HEK293 (cell line): ENCODE data around the gene MEGF8.
A peak's percentile ranks its signal among the peaks of the same experiment; 100 is the strongest.

Experiments
- HIC1 ChIP-seq: fragments of 450-650 bp; formaldehyde crosslinking; IDR thresholded peaks from 2 replicates; pipeline ENCODE4 v1.5.1; 2016; ENCODE audit warnings: missing biosample characterization, missing genetic modification characterization
- KLF1 ChIP-seq: fragments of 450-650 bp; formaldehyde crosslinking; IDR thresholded peaks from 2 replicates; pipeline ENCODE4 v1.5.1; 2016; ENCODE audit warnings: missing biosample characterization, missing genetic modification characterization
- KLF9 ChIP-seq: fragments of 450-650 bp; formaldehyde crosslinking; IDR thresholded peaks from 2 replicates; pipeline ENCODE4 v1.5.1; 2016; ENCODE audit warnings: missing biosample characterization, missing genetic modification characterization, low read depth
- MYNN ChIP-seq: fragments of 450-650 bp; formaldehyde crosslinking; IDR thresholded peaks from 2 replicates; pipeline ENCODE4 v1.5.1; 2016; ENCODE audit warnings: missing biosample characterization, missing genetic modification characterization, borderline replicate concordance
- MZF1 ChIP-seq: fragments of 450-650 bp; formaldehyde crosslinking; IDR thresholded peaks from 2 replicates; pipeline ENCODE4 v1.5.1; 2017; ENCODE audit warnings: missing biosample characterization, missing genetic modification characterization, borderline replicate concordance
- PBX3 ChIP-seq: sonication (generic); formaldehyde crosslinking; IDR thresholded peaks from 2 replicates; pipeline ENCODE4 v1.8.1; 2022; ENCODE audit warnings: mild to moderate bottlenecking, moderate library complexity, missing genetic modification reagents
- REST ChIP-seq: fragments of 450-650 bp; formaldehyde crosslinking; IDR thresholded peaks from 2 replicates; pipeline ENCODE4 v1.5.1; 2016; ENCODE audit warnings: missing biosample characterization, missing genetic modification characterization
- SP7 ChIP-seq: fragments of 450-650 bp; formaldehyde crosslinking; IDR thresholded peaks from 2 replicates; pipeline ENCODE4 v1.5.1; 2016; ENCODE audit warnings: missing biosample characterization, missing genetic modification characterization
- ZBTB20 ChIP-seq: fragments of 450-650 bp; formaldehyde crosslinking; IDR thresholded peaks from 2 replicates; pipeline ENCODE4 v1.5.1; 2016; ENCODE audit warnings: missing biosample characterization, missing genetic modification characterization
- ZIC2 ChIP-seq: fragments of 450-650 bp; formaldehyde crosslinking; IDR thresholded peaks from 2 replicates; pipeline ENCODE4 v1.5.1; 2016; ENCODE audit warnings: missing biosample characterization, missing genetic modification characterization
- ZNF16 ChIP-seq: fragments of 450-650 bp; formaldehyde crosslinking; IDR thresholded peaks from 2 replicates; pipeline ENCODE4 v1.5.1; 2016; ENCODE audit warnings: low read depth, missing biosample characterization, missing genetic modification characterization
- ZNF221 ChIP-seq: fragments of 450-650 bp; formaldehyde crosslinking; IDR thresholded peaks from 2 replicates; pipeline ENCODE4 v1.5.1; 2017; ENCODE audit warnings: missing biosample characterization, missing genetic modification characterization, borderline replicate concordance
- ZNF248 ChIP-seq: fragments of 450-650 bp; formaldehyde crosslinking; IDR thresholded peaks from 2 replicates; pipeline ENCODE4 v1.5.1; 2017; ENCODE audit warnings: missing biosample characterization, missing genetic modification characterization
- ZNF26 ChIP-seq: fragments of 450-650 bp; formaldehyde crosslinking; IDR thresholded peaks from 2 replicates; pipeline ENCODE4 v1.5.1; 2016; ENCODE audit warnings: missing biosample characterization, missing genetic modification characterization
- ZNF335 ChIP-seq: fragments of 450-650 bp; formaldehyde crosslinking; conservative IDR thresholded peaks from 2 replicates; pipeline ENCODE4 v1.5.1; 2016; ENCODE audit warnings: missing biosample characterization, missing genetic modification characterization
- ZNF423 ChIP-seq: fragments of 450-650 bp; formaldehyde crosslinking; IDR thresholded peaks from 2 replicates; pipeline ENCODE4 v1.5.1; 2016; ENCODE audit warnings: missing biosample characterization, missing genetic modification characterization
- ZNF449 ChIP-seq: fragments of 450-650 bp; formaldehyde crosslinking; IDR thresholded peaks from 2 replicates; pipeline ENCODE4 v1.5.1; 2017; ENCODE audit warnings: missing biosample characterization, mild to moderate bottlenecking, missing genetic modification characterization, moderate library complexity
- ZNF654 ChIP-seq: fragments of 450-650 bp; formaldehyde crosslinking; IDR thresholded peaks from 2 replicates; pipeline ENCODE4 v1.5.1; 2016; ENCODE audit warnings: low read depth, missing biosample characterization, missing genetic modification characterization
- ZNF658 ChIP-seq: fragments of 450-650 bp; formaldehyde crosslinking; IDR thresholded peaks from 2 replicates; pipeline ENCODE4; 2016; ENCODE audit warnings: missing biosample characterization, missing genetic modification characterization
- ZNF692 ChIP-seq: fragments of 450-650 bp; formaldehyde crosslinking; IDR thresholded peaks from 2 replicates; pipeline ENCODE4 v1.5.1; 2016; ENCODE audit warnings: missing biosample characterization, missing genetic modification characterization
- ZNF747 ChIP-seq: fragments of 450-650 bp; formaldehyde crosslinking; IDR thresholded peaks from 2 replicates; pipeline ENCODE4 v1.5.1; 2016; ENCODE audit warnings: missing biosample characterization, missing genetic modification characterization
- ZNF785 ChIP-seq: fragments of 450-650 bp; formaldehyde crosslinking; IDR thresholded peaks from 2 replicates; pipeline ENCODE4 v1.5.1; 2016; ENCODE audit warnings: missing biosample characterization, missing genetic modification characterization
- ZNF830 ChIP-seq: fragments of 450-650 bp; IDR thresholded peaks from 2 replicates; pipeline ENCODE4 v1.5.0; 2018; ENCODE audit warnings: missing biosample characterization, missing genetic modification characterization, low read depth, mild to moderate bottlenecking, moderate library complexity
- ZNF837 ChIP-seq: fragments of 450-650 bp; formaldehyde crosslinking; IDR thresholded peaks from 2 replicates; pipeline ENCODE4 v1.5.1; 2016; ENCODE audit warnings: missing biosample characterization, missing genetic modification characterization
- ZSCAN23 ChIP-seq: fragments of 450-650 bp; formaldehyde crosslinking; IDR thresholded peaks from 2 replicates; pipeline ENCODE4 v1.5.1; 2016; ENCODE audit warnings: missing biosample characterization, missing genetic modification characterization

The MEGF8 gene

GRCh38 chr19:42281146-42281826 lies 44.1 kb upstream of the MEGF8 start (continued):
- TF ChIP-seq REST: no peak
- TF ChIP-seq KLF1 (tag by site-specific recombination): peak; percentile 98
- TF ChIP-seq HIC1 (tag by site-specific recombination): peak; percentile 80
- TF ChIP-seq ZNF747 (tag by site-specific recombination): no peak
- no peak for TF ChIP-seq ZNF837 (tag by site-specific recombination)
- TF ChIP-seq ZNF658 (tag by site-specific recombination): no peak
- no peak for TF ChIP-seq ZSCAN23 (tag by site-specific recombination)
- no peak for TF ChIP-seq ZNF785 (tag by site-specific recombination)
- no peak for TF ChIP-seq ZNF692 (tag by site-specific recombination)
- 0 out of 2 replicates have a peak, but pooled peaks have one; percentile 89 for TF ChIP-seq SP7 (tag by site-specific recombination)
- TF ChIP-seq ZNF654 (tag by site-specific recombination): no peak
- 0 out of 2 replicates have a peak, but pooled peaks have one; percentile 37 for TF ChIP-seq KLF9 (tag by site-specific recombination)
- 0 out of 2 replicates have a peak, but pooled peaks have one; percentile 32 for TF ChIP-seq ZNF423 (tag by site-specific recombination)
- TF ChIP-seq ZNF830 (tag by site-specific recombination): no peak
- TF ChIP-seq PBX3 (CRISPR knock-in tag): no peak
- TF ChIP-seq ZNF26 (tag by site-specific recombination): no peak
- TF ChIP-seq ZNF335: 0 out of 2 replicates have a peak, but pooled peaks have one; percentile 54
- peak; percentile 96 for TF ChIP-seq ZIC2 (tag by site-specific recombination)
- TF ChIP-seq ZNF248 (tag by site-specific recombination): no peak
- peak; percentile 89; the same call in 1 of the 2 replicates for TF ChIP-seq ZBTB20
- TF ChIP-seq ZNF16 (tag by site-specific recombination): no peak
- TF ChIP-seq MYNN: no peak
- no peak for TF ChIP-seq ZNF221 (tag by site-specific recombination)
- no peak for TF ChIP-seq MZF1 (tag by site-specific recombination)
- 0 out of 2 replicates have a peak, but pooled peaks have one; percentile 22 for TF ChIP-seq ZNF449 (tag by site-specific recombination)
